H1 (cell line): ENCODE measurements around the gene PNMA8C. TPM values are rescaled to one million over a fixed set of nuclear protein-coding genes. Genes with fewer than 3 reads are reported as not detected.

Experiments used
- CTCF ChIA-PET: fragments of 300-600 bp; sonication (Branson Sonifier 250); formaldehyde crosslinking; loops from one replicate; lab custom pipeline; 2021; ENCODE audit not compliant: partially characterized antibody; lab: Charles Lee
- POLR2A ChIA-PET: fragments of 300-600 bp; sonication (Branson Sonifier 250); formaldehyde crosslinking; loops from one replicate; lab custom pipeline; 2021; ENCODE audit warnings: inconsistent platforms; ENCODE audit not compliant: partially characterized antibody; lab: Charles Lee
- DNase-seq, 2 experiments: peaks; one replicate each; pipeline versions ENCODE4 v3.0.0 to v3.0.0-alpha.2; 2010 to 2022; ENCODE audit warnings: low spot score in 2 of 2, low read depth in 1 of 2, mixed read lengths in 1 of 2
- FAIRE-seq: peaks from 2 replicates; lab custom pipeline; 2011; peaks lifted over from hg19 to GRCh38; lab: Jason Lieb, UNC
- H2AFZ ChIP-seq: 2 replicates; pipeline ENCODE4 v1.8.1; 2012; ENCODE audit warnings: low read length, inconsistent platforms
- H2AK5ac ChIP-seq: 2 replicates; pipeline ENCODE4 v1.6.1; 2013; ENCODE audit warnings: low read depth, low read length
- H2BK120ac ChIP-seq: replicated peaks from 2 replicates; pipeline ENCODE3; 2013; ENCODE audit warnings: low read depth, low read length, inconsistent platforms
- H2BK12ac ChIP-seq: 2 replicates; pipeline ENCODE4 v1.6.1; 2013; ENCODE audit warnings: low read depth, low read length
- H2BK15ac ChIP-seq: 2 replicates; pipeline ENCODE4 v1.6.1; 2013; ENCODE audit warnings: low read length
- H2BK20ac ChIP-seq: 2 replicates; pipeline ENCODE4 v1.6.1; 2013; ENCODE audit warnings: low read length
- H2BK5ac ChIP-seq: 2 replicates; pipeline ENCODE4 v1.6.1; 2013; ENCODE audit warnings: low read depth, low read length
- H3K14ac ChIP-seq: 2 replicates; pipeline ENCODE4 v1.6.1; 2013; ENCODE audit warnings: inconsistent platforms; ENCODE audit not compliant: insufficient read length
- H3K18ac ChIP-seq: 2 replicates; pipeline ENCODE4 v1.6.1; 2013; ENCODE audit warnings: low read length; ENCODE audit errors: extremely low read depth
- H3K23ac ChIP-seq: 2 replicates; pipeline ENCODE4 v1.6.1; 2013; ENCODE audit warnings: inconsistent platforms; ENCODE audit not compliant: insufficient read length
- H3K23me2 ChIP-seq: 2 replicates; pipeline ENCODE4 v1.6.1; 2013; ENCODE audit warnings: low read depth, low read length
- H3K27ac ChIP-seq: 2 replicates; pipeline ENCODE4 v1.6.1; 2011; ENCODE audit warnings: low read depth, low read length, inconsistent platforms
- H3K27me3 ChIP-seq, 4 experiments: replicated peaks in 1 of 4; 1 replicate in 1 of 4; 2 replicates in 3 of 4; pipeline versions ENCODE4 v1.6.1 to v1.8.1; 2011 to 2013; ENCODE audit warnings: low read length in 3 of 4, mild to moderate bottlenecking in 3 of 4, inconsistent platforms in 2 of 4, mixed read lengths in 2 of 4, moderate library complexity in 1 of 4; ENCODE audit not compliant: control insufficient read depth in 3 of 4, insufficient read depth in 3 of 4; ENCODE audit errors: extremely low read depth in 1 of 4
- H3K36me3 ChIP-seq, 4 experiments: 2 replicates each; pipeline versions ENCODE4 v1.6.1 to v1.8.1; 2011 to 2013; ENCODE audit warnings: mild to moderate bottlenecking in 4 of 4, low read length in 3 of 4, moderate library complexity in 2 of 4, control low read depth in 1 of 4, inconsistent platforms in 1 of 4; ENCODE audit not compliant: insufficient read depth in 4 of 4, control insufficient read depth in 2 of 4
- H3K4ac ChIP-seq: replicated peaks from 2 replicates; pipeline ENCODE3; 2013; ENCODE audit warnings: low read length, low read depth, mixed read lengths, inconsistent platforms; ENCODE audit not compliant: insufficient read length
- H3K4me1 ChIP-seq, 4 experiments: replicated peaks in 1 of 4; 1 replicate in 1 of 4; 2 replicates in 3 of 4; pipeline versions ENCODE4 v1.6.1 to v1.8.1; 2011 to 2013; ENCODE audit warnings: low read length in 3 of 4, inconsistent platforms in 2 of 4, mixed read lengths in 1 of 4; ENCODE audit not compliant: insufficient read depth in 4 of 4, control insufficient read depth in 3 of 4
- H3K4me2 ChIP-seq, 2 experiments: 2 replicates each; pipeline versions ENCODE4 v1.6.1 to v1.8.1; 2011 to 2013; ENCODE audit warnings: low read depth in 2 of 2, low read length in 2 of 2, control low read depth in 1 of 2, inconsistent platforms in 1 of 2, mild to moderate bottlenecking in 1 of 2; ENCODE audit not compliant: insufficient read depth in 1 of 2
- H3K4me3 ChIP-seq, 4 experiments: fragments of 200-600, 300-600 bp in 1 of 4; sonication (generic), shearing (Covaris generic), sonication (Bioruptor Twin) in 1 of 4; 2 replicates each; pipeline versions ENCODE4 v1.5.1 to v1.8.1; 2011 to 2016; ENCODE audit warnings: low read length in 4 of 4, low read depth in 3 of 4, control low read depth in 2 of 4, inconsistent platforms in 2 of 4, mild to moderate bottlenecking in 2 of 4, mixed read lengths in 1 of 4, moderate library complexity in 1 of 4; ENCODE audit not compliant: insufficient read depth in 2 of 4; ENCODE audit errors: extremely low read depth in 1 of 4
- H3K56ac ChIP-seq: replicated peaks from 2 replicates; pipeline ENCODE3; 2013; ENCODE audit warnings: low read depth, mild to moderate bottlenecking, mixed read lengths, low read length, inconsistent platforms; ENCODE audit not compliant: insufficient read length
- H3K79me1 ChIP-seq: 2 replicates; pipeline ENCODE4 v1.6.1; 2013; ENCODE audit warnings: low read depth, low read length, control low read depth
- H3K79me2 ChIP-seq, 2 experiments: 2 replicates each; pipeline versions ENCODE4 v1.6.1 to v1.8.1; 2012 to 2013; ENCODE audit warnings: low read length in 2 of 2, mild to moderate bottlenecking in 2 of 2, inconsistent platforms in 1 of 2; ENCODE audit not compliant: insufficient read depth in 2 of 2, control insufficient read depth in 1 of 2
- H3K9ac ChIP-seq, 4 experiments: replicated peaks in 1 of 4; 1 replicate in 1 of 4; 2 replicates in 3 of 4; pipeline versions ENCODE4 v1.6.1 to v1.8.1; 2011 to 2013; ENCODE audit warnings: low read depth in 3 of 4, low read length in 3 of 4, control low read depth in 2 of 4, mild to moderate bottlenecking in 2 of 4, moderate library complexity in 2 of 4, inconsistent platforms in 1 of 4; ENCODE audit errors: extremely low read depth in 1 of 4
- H3K9me3 ChIP-seq, 2 experiments: 2 replicates each; pipeline versions ENCODE4 v1.6.1 to v1.8.1; 2012 to 2013; ENCODE audit warnings: mild to moderate bottlenecking in 2 of 2, moderate library complexity in 2 of 2, control low read depth in 1 of 2, inconsistent platforms in 1 of 2, low read depth in 1 of 2, low read length in 1 of 2, mixed read lengths in 1 of 2; ENCODE audit not compliant: insufficient read depth in 2 of 2
- H4K20me1 ChIP-seq, 2 experiments: replicated peaks in 1 of 2; 2 replicates each; pipeline versions ENCODE3 to v1.8.1; 2011 to 2013; ENCODE audit warnings: inconsistent platforms in 2 of 2, low read length in 2 of 2, mild to moderate bottlenecking in 1 of 2; ENCODE audit not compliant: insufficient read depth in 2 of 2, control insufficient read depth in 1 of 2
- H4K5ac ChIP-seq: 2 replicates; pipeline ENCODE4 v1.6.1; 2013; ENCODE audit warnings: low read length, low read depth, mixed read lengths, inconsistent platforms; ENCODE audit not compliant: insufficient read length
- H4K8ac ChIP-seq: 2 replicates; pipeline ENCODE4 v1.8.0; 2013; ENCODE audit warnings: mild to moderate bottlenecking, moderate library complexity, low read length, inconsistent platforms; ENCODE audit not compliant: insufficient read depth; ENCODE audit errors: extremely low read depth
- H4K91ac ChIP-seq: replicated peaks from 2 replicates; pipeline ENCODE3; 2013; ENCODE audit warnings: low read length, mixed read lengths, inconsistent platforms; ENCODE audit not compliant: insufficient read length
- ASH2L ChIP-seq: fragments of 200-600, 300-600 bp; sonication (generic); IDR thresholded peaks from one replicate; pipeline ENCODE4 v1.7.1; 2017; ENCODE audit warnings: low read length
- ATF2 ChIP-seq: IDR thresholded peaks from 2 replicates; pipeline ENCODE4 v1.6.1; 2012; ENCODE audit warnings: low read length, inconsistent platforms
- CHD1 ChIP-seq: IDR thresholded peaks from 2 replicates; pipeline ENCODE4 v1.6.1; 2012; ENCODE audit warnings: low read depth, low read length, improper control_type of control experiment
- CREB1 ChIP-seq: IDR thresholded peaks from 2 replicates; pipeline ENCODE4 v1.6.1; 2012; ENCODE audit warnings: inconsistent platforms
- GTF2F1 ChIP-seq: IDR thresholded peaks from 2 replicates; pipeline ENCODE4 v1.6.1; 2012; ENCODE audit warnings: low read depth, low read length, improper control_type of control experiment, borderline replicate concordance
- HDAC6 ChIP-seq: IDR thresholded peaks from one replicate; pipeline ENCODE4 v1.7.1; 2012; ENCODE audit warnings: low read depth, mild to moderate bottlenecking, inconsistent platforms, low read length, moderate library complexity
- KDM1A ChIP-seq: fragments of 200-600, 300-600 bp; sonication (generic); IDR thresholded peaks from 2 replicates; pipeline ENCODE4 v1.7.1; 2016; ENCODE audit warnings: mild to moderate bottlenecking, low read length, borderline replicate concordance
- POLR2A ChIP-seq, 2 experiments: IDR thresholded peaks; 1 replicate in 1 of 2; 2 replicates in 1 of 2; pipeline ENCODE4 v1.6.1; 2011; ENCODE audit warnings: low read depth in 2 of 2, low read length in 2 of 2, mild to moderate bottlenecking in 2 of 2; ENCODE audit errors: control extremely low read depth in 1 of 2
- SIRT6 ChIP-seq: IDR thresholded peaks from one replicate; pipeline ENCODE4 v1.7.1; 2012; ENCODE audit warnings: low read length, inconsistent platforms
- SP4 ChIP-seq: IDR thresholded peaks from 2 replicates; pipeline ENCODE4 v1.6.1; 2012; ENCODE audit warnings: low read length, inconsistent platforms
- ZNF274 ChIP-seq: IDR thresholded peaks from 2 replicates; pipeline ENCODE4 v1.7.0; 2012; ENCODE audit warnings: low read length, borderline replicate concordance; ENCODE audit errors: extremely low read depth
- WGBS, 2 experiments: shearing (Covaris generic) in 1 of 2; methylation state at CpG; one replicate each; pipeline versions ENCODE4 v1.1.6 to v1.1.7; 2013 to 2015; ENCODE audit warnings: low lambda C conversion rate in 2 of 2, mixed read lengths in 2 of 2, inconsistent platforms in 1 of 2, low coverage in 1 of 2, missing lambda C conversion rate in 1 of 2; ENCODE audit not compliant: insufficient replicate concordance in 2 of 2, insufficient coverage in 1 of 2, insufficient read length in 1 of 2; ENCODE audit errors: extremely low coverage in 1 of 2, missing lambda C conversion rate in 1 of 2; 5-methylcytosine and 5-hydroxymethylcytosine counted together
- polyA plus RNA-seq, 7 experiments: library from polyadenylated mRNA; depleted of rRNA in 3 of 7; stranded (reverse) in 5 of 7; unstranded in 2 of 7; fragments of >200 nt in 5 of 7; fragments of 200-250 nt in 2 of 7; gene quantifications; 1 replicate in 5 of 7; 2 replicates in 1 of 7; 4 replicates in 1 of 7; pipeline versions ENCODE4 v1.2.1 to v1.2.3, GENCODE V29; 2011 to 2013; ENCODE audit warnings: missing spikeins in 2 of 7, mixed read lengths in 2 of 7
- total RNA-seq: library from RNA; stranded (reverse); fragmentation: NEBNext Ultra II Directional; extraction: Animal tissue kit (Norgen Biotek cat#: 25700); gene quantifications from 2 replicates; pipeline ENCODE4 v1.2.1, GENCODE V29; 2021

Gene PNMA8C
- total and polyA plus RNA-seq, 2 of the 8 experiments (the other 6 are each of a cell fraction or from before 2014, with no cell fraction given) = 0.53 to 1.8 TPM

GRCh38 chr19:46420056-46420455 lies 8.7 kb downstream of the PNMA8C start:
- H3K4me1 ChIP-seq = peaks cover 0 to 2% (median under 1%) of the 10 kb centered on the region in 4 experiments; a peak in 3 of 7 replicates
- 0 out of 7 replicates have a peak, but pooled peaks cover 0 to under 1% (median 0%) of the 10 kb centered on the region in 4 experiments for H3K27me3 ChIP-seq
- no peak overlapping the region for H4K8ac ChIP-seq
- no peaks in the 10 kb centered on the region for H3K79me1 ChIP-seq
- TF ChIP-seq POLR2A (IDR thresholded peaks at IDR 0.05; ENCODE audit: control extremely low read depth in 1 of 2, low read depth in 2 of 2, low read length in 2 of 2) (no peak), GTF2F1 (no peak), SIRT6 (no peak), KDM1A (no peak), HDAC6 (no peak), CHD1 (no peak), CREB1 (no peak), SP4 (no peak), ASH2L (no peak), ZNF274 (no peak), ATF2 (no peak)
- no peak overlapping the region for H2BK120ac ChIP-seq
- no peak for DNase-seq
- no peaks in the 10 kb centered on the region for H3K9me3 ChIP-seq
- no peak overlapping the region for H2BK5ac ChIP-seq
- no peak overlapping the region for H3K9ac ChIP-seq
- H3K27ac ChIP-seq = no peak overlapping the region
- H3K56ac ChIP-seq = no peak overlapping the region
- no peak overlapping the region for H4K91ac ChIP-seq
- no peak overlapping the region for H3K14ac ChIP-seq
- no peak overlapping the region for H3K18ac ChIP-seq
- no peak overlapping the region for H2AK5ac ChIP-seq
- no peak overlapping the region for H3K4me3 ChIP-seq
- CTCF ChIA-PET = interaction anchor here (0.9 to 1.9 kb wide), 2 partner anchors 25 to 118 kb away, joined by 3 to 6 read pairs; no protein-coding TSS in a partner anchor
- 96% methylated on average over 4 of the region's 7 CpGs; no CpG with 5 or more reads in 1 of the 2 experiments for WGBS, 2 experiments
- H3K79me2 ChIP-seq = no peaks in the 10 kb centered on the region
- H2BK20ac ChIP-seq = no peak overlapping the region
- H3K4ac ChIP-seq = no peak overlapping the region
- no peak overlapping the region for H2BK15ac ChIP-seq
- no peak for FAIRE-seq
- POLR2A ChIA-PET = no interaction called here
- no peaks in the 10 kb centered on the region for H3K36me3 ChIP-seq
- no peaks in the 10 kb centered on the region for H4K20me1 ChIP-seq
- H2AFZ ChIP-seq = no peak overlapping the region; the same call in 1 of the 2 replicates
- no peak overlapping the region for H2BK12ac ChIP-seq
- H4K5ac ChIP-seq = no peak overlapping the region
- H3K23me2 ChIP-seq = no peaks in the 10 kb centered on the region
- no peak overlapping the region for H3K4me2 ChIP-seq
- no peak overlapping the region for H3K23ac ChIP-seq
